Embryonic facial prominence (tissue), 1 donor: ENCODE data around the gene EAF2.
"Not testable (repeated sequence)": the region's sequence is repeated elsewhere in the genome, so short reads cannot be mapped to it uniquely, and the experiment has no call there.

Experiments used
- DNase-seq: peaks from one replicate; pipeline ENCODE4 v3.0.0-alpha.2; 2016; ENCODE audit errors: extremely low spot score

The EAF2 gene

DNA sequence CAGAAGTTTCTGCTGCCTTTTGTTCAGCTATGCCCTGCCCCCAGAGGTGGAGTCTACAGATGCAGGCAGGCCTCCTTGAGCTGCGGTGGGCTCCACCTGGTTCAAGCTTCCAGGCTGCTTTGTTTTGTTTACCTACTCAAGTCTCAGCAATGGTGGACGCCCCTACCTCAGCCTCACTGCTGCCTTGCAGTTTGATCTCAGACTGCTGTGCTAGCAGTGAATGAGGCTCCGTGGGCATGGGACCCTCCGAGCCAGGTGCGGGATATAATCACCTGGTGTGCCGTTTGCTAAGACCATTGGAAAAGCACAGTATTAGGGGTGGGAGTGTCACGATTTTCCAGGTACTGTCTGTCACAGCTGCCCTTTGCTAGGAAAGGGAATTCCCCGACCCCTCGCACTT lies 28.2 kb downstream of the EAF2 start:
- DNase-seq, result not testable (repeated sequence)

DNA sequence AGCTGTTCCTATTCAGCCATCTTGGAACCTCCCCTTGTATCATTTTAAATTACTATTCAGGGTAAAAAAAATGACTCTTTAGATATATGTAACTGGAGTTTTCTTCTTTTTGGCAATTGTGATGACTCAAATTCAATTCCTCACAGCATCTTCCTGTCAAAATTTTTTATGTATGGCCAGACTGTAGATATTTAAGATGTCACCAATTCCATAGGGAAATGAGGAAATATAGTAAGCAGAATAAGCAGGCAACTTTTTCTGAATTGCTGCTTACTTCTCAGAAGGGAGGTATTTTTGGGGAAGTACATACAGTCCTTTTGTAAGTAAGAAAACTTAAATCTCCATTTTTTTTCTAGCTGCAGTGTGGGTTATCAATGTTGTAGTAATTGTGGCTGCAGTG lies 28.8 kb downstream of the EAF2 start:
- no peak for DNase-seq

DNA sequence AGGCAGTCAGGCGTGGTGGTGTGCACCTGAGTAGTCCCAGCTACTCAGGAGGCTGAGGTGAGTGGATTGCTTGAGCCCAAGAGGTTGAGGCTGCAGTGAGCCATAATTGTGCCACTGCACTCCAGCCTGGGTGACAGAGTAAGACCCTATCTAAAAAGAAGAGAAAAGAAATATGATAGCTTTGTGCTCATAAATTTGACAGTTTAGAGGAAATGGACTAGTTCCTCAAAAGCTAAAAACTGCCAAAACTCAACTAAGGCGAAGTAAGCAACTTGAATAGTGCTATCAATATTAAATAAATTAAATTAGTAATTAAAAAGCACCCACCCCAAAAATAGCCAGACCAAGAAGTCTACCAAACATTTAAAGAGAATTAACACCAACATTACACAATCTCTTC lies 34.7 kb downstream of the EAF2 start:
- no peak for DNase-seq

DNA sequence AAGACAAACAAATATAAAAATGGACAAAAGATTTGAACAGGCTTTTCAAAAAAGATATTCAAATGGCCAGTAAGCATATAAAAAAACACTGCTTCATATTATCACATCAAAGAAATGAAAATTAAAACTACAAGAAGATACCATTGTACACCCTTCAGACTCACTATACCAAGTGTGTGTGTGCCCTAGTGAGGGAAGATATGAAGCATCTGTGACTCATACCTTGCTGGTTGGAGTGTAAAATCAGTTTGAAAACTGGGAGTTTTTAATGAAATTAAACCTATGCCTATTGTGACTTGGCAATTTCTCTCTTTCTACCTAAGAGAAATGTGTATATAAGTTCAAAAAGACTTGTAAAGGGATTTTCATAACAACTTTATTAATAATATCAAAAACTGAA lies 35.7 kb downstream of the EAF2 start:
- DNase-seq, result no peak

DNA sequence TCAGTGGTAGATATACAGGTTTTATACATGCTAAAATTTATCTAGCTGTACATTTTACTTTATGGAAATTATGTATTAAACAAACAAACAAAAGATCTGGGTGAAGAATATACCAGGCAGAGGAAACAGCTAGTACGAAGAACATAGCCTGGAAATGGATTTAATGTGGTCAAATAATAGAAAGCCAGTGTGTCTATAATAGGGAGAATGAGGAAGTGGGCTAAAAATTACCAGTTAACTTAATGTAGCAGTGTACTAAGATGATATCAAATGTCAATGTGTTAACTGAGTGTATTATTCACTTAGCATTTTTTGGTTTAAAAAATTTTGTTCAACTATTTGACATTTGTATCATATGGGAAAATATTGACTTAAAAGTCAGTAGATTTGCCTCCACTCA lies 36.4 kb downstream of the EAF2 start:
- no peak for DNase-seq

DNA sequence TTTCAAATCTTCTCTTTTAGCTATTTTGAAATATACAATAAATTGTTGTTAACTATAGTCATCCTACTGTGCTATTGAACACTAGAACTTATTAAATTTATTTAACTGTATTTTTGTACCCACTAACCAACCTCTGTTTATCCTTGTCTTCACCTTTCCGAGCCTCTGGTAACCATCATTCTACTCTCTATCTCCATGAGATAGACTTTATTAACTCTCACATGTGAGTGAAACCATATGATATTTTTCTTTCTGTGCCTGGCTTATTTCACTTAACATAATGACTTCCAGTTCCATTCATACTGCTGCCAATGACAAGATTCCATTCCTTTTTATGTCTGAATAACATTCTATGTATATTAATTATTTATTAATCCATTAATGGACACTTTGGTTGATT lies 43.4 kb downstream of the EAF2 start:
- no peak for DNase-seq

DNA sequence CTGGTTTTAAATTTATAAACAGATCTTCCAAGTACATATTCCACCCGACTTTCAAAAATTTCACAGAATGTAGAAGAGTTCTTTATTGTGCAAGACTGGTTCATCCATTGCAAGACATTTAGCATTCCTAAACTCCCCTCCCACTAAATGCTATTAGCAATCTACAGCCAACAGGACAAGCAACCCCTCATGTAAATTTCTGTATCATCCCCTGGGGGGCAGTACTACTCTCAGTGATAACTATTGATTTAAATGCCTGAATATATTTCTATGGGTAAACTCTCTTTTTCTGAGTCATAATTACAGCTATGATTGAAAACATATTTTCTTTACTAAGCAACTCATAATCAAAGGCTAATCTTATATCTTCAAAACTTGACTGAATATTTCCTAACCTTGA lies 48.5 kb downstream of the EAF2 start:
- no peak for DNase-seq

DNA sequence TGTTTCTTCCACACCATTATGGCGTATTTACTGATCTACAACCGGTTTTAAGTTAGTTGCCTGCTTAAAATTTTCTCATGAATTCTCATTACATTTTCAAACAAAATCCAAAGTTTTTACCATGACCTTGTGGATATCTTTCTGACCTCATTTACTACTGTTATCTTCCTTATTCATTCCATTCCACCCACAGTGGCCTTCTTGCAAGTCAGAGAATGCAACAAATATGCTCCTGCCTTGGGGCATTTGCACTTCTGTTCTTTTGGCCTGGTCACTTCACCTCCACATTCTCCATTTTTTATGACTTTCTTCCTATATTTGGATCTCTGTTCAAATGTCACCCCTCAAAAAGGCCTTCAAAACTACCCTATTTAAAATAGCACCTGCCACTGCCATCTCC lies 50.4 kb downstream of the EAF2 start:
- DNase-seq, result no peak

DNA sequence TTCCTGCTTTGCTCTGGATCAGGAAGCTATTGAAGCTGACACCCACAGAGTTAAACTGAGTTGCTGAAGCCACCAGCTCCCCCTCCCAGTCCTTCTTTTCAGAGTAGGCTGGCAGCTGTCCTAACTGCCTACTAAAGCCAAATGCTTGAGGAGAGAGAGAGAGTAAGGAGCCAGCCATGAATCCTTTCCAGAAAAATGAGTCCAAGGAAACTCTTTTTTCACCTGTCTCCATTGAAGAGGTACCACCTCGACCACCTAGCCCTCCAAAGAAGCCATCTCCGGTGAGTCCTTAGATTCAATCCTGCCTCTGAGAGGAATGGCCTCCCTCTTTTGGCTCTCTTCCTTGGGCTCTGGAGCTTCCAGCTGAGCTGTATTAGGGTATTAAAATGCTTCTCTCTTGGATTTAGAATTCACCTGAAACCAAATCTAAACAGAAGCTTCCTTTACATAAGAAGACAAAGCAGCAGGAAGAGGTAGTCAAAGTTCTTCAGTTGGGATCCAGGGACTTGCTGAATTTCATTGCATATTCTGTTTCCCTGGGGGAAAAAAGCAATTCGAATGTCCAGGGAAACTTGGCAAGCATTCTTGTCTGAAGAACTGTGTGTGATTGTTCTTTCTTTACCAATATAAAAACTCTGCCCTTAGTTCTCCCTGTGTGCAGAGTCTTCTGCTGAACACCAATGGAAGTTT lies 59.4 kb downstream of the EAF2 start, which contains the start of gene SLC15A2:
Gene SLC15A2 (plus strand): TSS at position 101 of the 690 bp plus-strand sequence. CDS start 76 bp downstream, at position 177.
- DNase-seq, result no peak

DNA sequence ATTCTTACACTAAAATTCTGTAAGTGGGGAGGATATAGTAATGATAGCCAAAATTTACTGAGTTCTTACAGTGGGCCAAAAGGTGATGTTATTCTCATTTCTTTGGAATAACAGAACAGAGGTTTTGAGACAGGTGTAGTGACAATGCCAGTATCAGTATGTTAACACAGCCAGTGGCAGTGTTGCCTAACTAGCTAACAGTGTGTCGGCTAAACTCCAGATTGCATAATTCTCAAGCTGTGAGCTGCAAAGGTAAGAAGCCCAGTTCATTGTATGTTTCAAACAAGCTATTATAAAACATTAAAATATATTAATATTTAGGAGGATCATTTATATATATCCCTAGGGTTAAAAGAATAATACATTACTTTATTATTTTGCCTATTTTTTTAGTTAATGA lies 60.1 kb downstream of the EAF2 start:
- no peak for DNase-seq

DNA sequence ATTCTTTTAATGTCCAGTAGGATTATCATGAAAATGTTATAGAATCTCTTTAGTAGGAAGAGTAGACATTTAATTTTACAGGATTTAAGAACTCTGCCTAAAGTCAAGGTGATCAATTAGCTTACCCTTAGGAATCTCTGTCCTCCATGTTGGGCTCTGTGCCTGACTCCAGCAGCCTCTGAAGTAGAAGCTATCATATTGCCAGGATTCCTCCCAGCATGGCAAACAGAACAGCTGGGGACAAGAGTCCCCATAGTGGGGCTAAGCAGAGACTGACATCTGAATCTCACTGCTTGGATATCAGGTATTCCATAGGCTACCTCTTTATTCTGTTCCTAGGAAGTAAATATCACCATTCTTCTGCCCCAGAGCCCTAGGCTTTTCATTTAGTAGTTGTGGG lies 60.7 kb downstream of the EAF2 start:
- DNase-seq, result no peak

DNA sequence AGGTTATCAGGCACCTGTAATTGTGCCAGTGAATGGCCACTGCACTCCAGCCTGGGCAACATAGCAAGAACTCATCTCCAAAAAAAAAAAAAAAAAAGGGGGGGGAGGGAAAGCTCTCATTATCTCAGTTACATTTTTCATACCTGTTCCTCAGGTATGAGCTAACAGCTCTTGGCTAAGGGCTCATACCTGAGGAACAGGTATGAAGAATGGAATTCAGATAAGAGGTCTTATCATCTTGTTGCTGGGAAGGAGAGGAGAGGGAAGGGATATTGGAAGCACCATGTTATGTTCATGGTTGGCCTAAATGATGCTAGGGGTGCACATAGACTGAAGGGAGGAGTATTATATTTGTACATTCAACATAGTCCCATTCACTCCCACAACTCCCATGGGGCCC lies 61.8 kb downstream of the EAF2 start:
- DNase-seq, result no peak

DNA sequence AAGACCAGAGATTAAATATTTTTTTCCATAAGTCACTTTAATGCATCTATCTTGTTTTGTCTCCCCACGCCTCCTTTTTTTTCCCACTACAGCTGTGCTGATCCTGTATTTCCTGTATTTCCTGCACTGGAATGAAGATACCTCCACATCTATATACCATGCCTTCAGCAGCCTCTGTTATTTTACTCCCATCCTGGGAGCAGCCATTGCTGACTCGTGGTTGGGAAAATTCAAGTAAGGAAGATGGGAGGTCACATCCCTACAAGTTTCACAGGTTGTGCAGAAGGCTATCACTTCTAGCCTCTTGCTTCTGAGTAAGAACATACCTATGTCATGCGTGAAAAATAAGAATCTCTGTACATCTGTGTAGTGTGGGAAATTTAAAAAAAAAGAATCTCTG lies 62.3 kb downstream of the EAF2 start:
- no peak for DNase-seq

DNA sequence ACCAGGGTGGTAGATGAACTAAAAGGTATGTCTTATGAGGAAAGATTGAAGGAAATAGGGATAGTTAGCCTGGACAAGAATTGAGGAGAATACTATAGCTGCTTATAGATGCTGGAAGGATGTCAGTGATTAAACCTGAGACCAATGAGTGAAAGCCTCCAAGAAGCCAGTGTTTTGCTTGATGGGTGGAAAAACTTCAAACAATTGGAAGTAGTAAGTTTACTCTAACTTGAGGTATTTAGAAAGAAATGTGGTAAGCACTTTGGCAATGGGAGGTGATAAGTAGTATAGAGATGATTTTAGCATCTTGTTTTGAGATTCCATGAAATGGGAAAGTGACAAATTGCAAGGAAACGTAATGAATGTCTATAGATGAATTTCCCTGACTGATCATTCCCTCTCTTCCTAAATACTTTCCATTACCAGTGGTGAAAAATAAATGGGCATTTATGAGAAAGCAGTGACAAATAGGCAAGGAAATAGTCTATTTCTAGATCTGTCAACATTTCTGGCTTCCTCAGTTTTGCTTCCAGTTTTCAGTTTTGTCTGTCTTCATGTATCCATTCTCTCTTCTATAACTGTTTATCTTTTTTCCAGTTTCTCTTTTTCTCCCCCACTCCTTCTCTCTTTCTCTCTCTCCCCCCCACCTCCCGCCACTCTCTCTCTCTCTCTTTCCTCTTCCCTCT lies 78.4 kb downstream of the EAF2 start:
- no peak for DNase-seq

DNA sequence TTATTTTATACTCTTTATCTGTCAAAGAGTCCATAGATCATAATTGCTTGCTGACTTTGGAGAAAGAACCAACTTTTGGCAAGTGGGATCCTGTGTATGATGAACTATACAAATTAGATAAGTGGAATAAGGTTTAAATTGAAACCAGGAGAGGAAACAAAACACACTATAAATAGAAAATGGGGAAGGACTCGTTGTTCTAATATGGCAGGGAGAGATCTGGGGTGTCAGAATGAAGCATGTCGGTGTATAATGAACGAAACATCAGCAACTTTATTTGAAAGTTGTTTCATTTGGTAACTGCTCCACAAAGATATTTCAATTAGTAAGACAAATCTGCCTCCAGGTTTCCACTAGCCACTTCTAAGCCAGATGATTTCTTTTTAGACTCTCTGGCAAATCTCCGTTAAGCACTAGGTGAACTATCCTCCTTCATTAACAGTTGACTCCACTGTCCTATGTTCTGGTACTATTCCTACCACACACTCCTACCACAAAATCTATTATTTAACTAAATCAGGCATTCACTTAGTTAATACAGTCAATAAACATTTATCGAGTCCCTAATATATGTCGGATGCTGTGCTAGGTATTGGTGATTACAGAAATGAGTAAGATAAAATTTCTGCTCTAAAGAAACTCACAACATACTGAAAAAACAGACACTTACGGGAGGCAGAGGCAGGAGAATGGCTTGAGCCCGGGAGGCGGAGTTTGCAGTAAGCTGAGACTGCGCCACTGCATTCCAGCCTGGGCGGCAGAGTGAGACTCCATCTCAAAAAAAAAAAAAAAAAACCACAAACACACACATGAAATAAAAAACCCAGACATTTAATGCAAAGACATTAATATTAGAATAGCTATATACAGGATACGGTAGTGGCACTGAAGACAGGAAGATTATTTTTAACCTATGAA lies 79.3 kb downstream of the EAF2 start:
- no peak for DNase-seq

DNA sequence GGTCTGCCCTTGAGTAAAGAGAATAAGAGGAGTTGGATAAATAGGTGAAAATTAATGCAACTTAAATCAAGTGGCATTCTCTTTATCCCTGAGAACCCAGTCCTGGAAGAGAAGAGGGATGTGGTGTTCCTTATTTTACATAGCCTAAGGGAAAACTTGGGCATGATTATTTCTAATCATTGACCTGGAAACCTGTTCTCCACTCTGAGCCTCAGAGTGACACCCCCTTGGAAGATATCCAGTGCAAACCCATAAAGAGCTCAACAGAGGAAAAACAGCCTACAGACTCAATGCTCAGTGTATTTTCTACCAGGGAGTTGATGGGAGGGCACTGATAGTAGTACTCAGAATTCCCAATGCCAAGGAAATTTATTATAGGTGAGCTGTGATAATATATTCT lies 81.2 kb downstream of the EAF2 start:
- no peak for DNase-seq

DNA sequence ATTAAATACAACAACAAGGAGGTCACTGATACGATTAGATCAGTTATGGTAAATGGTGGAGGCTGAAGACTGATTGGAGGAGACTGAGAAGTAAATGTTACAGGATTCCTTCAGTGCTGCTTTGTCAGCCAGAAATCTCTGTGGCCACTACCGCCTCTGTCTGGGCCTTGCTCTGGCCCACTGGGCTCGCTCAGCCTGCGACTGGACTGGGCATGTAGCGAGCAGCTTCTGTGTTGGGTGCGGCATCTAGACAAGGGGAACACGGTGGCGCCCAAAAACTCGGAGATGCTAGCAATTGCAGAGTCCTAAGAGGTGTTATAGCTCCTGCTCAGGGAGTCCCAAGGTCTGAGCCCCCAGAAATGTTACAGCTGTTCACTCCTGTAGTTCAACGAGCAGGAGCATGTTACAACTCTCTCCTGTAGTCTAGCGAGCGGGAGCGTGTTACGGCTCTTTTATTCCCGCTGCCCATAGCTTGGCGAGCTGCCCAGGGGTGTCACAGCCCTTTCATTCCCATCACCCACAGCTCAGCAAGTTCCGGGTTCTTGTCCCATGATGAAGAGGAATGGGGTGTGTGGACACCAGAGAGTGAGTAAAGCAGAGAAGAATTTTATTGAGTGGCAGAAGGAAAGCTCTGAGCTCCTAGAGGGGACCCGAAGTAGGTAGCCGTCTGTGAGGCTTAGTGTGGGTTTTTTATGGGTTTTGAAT lies 83.9 kb downstream of the EAF2 start:
- DNase-seq, result no peak

DNA sequence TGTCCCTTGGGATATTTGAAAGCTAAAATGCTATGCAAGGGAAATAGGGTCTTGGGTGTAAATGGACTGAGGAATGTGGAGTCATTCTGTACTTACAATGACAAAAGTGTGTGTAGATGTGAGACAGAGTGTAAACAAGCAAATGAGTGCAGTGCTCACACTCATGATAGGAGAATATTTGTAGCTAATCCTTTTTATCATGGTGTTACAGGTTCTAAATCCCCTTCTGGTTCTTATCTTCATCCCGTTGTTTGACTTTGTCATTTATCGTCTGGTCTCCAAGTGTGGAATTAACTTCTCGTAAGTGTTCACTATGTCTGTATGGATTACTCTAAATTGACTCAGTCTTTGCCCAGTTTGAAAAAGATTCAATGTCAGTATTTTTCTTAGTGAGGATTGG lies 89.7 kb downstream of the EAF2 start:
- no peak for DNase-seq

DNA sequence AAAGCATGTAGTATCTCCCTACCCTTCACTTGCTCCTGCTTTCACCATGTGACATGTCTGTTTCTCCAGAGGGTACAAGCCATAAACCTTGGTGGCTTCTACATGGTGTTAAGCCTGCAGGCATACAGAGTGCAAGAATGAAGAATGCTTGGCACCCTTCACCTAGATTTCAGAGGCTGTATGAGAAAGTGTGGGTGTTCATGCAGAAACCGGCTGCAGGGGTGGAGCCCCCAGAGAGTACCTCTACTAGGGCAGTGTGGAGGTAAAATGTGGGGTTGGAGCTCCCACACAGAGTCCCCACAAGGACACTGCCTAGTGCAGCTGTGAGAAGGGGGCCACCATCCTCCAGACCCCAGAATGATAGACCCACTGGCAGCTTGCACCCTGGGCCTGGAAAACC lies 91.4 kb downstream of the EAF2 start:
- no peak for DNase-seq
